NCI-H226 (cell line): Measurements from ENCODE around the gene HSD17B2.

Experiments
- DNase-seq: peaks from one replicate; pipeline ENCODE4 v3.0.0-alpha.2; 2015

HSD17B2 gene

DNA sequence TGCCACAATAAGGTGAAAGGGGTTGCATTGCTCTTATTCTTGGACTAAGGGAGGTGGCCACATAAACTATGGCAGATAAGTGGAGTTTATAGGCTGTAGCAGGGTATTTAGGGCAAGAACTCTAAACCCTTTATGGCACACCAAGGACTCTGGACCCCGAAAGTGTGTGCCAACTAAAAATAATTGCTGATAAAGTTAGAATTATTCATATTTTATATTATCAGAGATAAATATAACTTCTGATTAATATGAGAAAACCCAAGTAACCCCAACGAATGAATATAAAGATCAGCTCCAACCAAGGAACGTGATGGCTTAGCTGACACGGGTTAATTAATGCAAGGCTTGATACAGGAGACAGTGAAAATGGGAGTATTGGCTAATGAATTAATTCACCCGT is 15.0 kb upstream of the HSD17B2 start:
- DNase-seq, result no peak

GRCh38 chr16:82023206-82023605 is 11.8 kb upstream of the HSD17B2 start:
- no peak for DNase-seq

DNA sequence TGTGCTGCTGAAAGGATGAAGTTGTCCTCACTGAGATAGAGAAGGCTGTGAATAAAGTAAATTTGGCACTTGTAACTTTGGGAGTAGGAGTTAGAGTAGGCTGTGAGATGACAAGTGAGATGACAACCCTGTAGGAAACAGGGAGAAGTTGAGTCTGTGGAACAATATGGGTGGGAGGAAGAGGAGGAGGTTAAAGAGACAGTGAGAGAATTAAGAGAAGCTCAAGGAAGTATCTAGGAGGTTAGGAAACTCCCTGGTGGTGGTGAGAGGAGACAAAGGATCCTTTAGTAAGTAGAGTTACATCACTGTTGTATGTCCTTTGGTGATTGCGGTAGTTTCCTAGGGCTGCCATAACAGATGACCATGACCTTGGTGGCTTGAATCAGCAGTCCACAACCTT is 10.7 kb upstream of the HSD17B2 start:
- DNase-seq, result no peak

DNA sequence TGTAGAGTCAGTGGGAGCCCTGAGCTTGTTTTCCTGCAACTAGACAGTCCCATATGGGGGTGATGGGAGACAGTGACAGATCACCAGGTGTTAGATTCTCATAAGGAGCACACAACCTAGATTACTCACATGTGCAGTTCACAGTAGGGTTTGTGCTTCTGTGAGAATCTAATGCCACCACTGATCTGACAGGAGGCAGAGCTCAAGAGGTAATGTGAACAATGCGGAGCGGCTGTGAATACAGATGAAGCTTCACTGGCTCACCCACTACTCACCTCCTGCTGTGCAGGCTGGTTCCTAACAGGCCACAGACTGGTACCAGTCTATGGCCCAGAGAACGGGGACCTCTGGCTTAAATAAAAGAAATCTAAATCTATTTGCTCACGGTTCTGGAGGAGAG is 10.2 kb upstream of the HSD17B2 start:
- no peak for DNase-seq

- no peak for DNase-seq
Measured at GRCh38 chr16:82027629-82028064, 7.4 kb upstream of the HSD17B2 start.

DNA sequence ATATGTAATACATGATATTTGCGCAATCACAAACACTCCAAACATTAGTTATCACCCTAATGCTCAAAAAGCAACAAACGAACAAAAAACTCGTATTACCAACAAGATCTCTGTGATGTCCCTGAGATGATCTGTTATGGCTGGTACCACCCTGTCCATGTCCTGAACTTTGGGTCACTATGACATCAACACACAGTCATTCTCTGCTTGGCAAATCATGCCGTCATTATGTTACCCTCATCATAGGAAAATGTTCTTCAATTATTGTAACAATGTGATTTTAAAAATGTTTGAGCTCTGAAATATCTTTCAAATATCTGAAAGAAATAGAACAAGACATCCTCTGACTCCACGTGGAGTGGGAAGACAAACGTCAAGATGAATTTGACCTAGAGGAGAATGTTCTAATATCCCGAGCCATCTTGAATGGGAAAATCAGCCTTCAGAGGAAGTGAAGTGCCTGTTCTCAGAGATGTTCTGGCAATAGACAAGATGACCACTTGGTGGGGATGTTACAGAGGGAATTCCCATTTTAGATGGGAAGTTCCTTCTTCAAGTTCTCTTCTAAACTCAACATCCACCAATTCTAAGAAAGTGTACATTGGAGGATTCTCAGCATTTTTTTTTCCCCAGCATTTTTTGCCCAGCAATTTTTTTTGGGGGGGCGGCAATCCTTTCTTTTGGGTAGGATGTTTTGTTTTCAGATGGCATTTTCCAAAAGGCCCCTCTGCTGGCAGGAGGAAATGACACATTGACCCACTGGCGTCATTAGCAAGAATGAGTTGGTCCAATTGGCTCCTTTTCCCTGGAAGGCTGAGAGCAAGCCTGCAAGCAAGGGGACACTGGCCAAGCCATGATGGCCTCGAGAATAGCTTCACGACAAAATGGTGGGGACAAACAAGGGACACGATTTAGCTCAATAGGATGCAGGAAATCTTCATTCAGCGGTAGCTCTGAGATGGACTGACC is 3.7 kb upstream of the HSD17B2 start:
- DNase-seq, result peak; percentile 24

DNA sequence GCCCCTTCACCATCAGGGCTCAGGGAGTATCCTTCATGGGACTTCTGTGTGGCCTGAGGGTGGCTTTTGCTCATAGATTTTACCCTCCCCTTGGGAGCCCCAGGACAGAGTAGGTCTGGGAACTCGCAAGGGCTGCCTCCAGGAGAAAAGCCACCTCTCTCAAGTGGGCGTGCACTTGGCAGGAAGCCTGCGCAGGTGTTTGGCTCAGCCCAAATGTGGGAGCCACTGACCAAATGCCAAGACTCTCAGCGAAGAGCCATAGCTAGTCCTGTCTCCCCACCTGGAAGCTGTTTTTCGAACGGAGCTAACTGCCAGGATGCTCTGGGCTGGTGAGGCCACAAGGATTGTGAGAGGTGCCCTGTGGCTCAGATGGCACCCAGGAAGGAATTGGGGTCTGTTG is 2.0 kb upstream of the HSD17B2 start:
- no peak for DNase-seq

DNA sequence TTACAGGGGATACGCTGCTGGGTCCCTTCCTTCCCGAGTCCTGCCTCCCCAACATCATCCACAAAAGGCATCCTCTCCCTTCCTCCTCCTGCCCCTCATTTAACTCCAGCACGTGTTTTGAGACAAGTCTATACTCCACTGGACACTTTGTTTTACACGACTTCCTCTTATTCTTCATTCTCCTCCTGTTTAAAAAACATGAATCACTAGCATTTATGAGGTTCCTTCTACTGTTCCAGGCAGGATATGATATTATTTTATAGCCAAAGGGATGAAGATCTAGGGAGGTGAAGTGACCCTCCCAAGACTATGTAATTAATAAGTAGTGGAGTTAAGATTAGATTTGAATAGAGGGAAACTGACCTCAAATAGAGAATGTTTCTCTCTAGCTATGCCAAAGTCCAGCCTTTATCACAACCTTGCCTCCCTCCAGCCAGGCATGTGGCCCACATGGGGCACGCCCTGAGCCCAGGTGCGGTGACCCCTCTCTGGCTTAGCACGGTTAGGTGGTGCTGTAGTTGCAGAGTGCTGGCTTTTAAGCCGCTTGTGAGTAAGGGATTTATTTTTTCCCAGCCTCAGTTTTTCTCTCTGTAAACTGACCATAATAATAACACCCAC is 1.3 kb upstream of the HSD17B2 start:
- no peak for DNase-seq

- DNase-seq, result no peak
Measured at GRCh38 chr16:82037251-82037650, 2.2 kb downstream of the HSD17B2 start.

- no peak for DNase-seq
Measured at GRCh38 chr16:82037666-82038065, 2.6 kb downstream of the HSD17B2 start.

GRCh38 chr16:82040296-82040695 is 5.2 kb downstream of the HSD17B2 start:
- DNase-seq, result no peak

DNA sequence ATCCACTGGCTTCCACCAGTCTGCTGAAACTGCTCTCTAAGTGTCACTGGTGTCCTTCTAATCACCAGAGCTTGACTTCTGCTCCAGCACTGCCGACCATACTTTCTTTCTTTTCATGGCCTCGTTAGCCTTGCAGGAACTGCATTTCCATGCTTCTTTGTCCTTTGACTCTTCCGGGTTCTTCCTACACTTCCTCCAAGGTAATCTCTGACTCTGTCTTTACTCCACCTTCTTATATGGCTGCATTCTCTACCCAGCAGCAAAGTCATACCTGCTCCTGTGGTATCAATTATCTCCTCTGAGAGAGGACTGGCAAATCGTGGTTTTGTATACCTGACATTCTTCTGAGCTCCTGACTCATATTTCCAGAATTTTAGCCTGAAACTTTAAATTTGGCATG is 6.5 kb downstream of the HSD17B2 start:
- no peak for DNase-seq

- no peak for DNase-seq
Measured at GRCh38 chr16:82042144-82042543, 7.1 kb downstream of the HSD17B2 start.

DNA sequence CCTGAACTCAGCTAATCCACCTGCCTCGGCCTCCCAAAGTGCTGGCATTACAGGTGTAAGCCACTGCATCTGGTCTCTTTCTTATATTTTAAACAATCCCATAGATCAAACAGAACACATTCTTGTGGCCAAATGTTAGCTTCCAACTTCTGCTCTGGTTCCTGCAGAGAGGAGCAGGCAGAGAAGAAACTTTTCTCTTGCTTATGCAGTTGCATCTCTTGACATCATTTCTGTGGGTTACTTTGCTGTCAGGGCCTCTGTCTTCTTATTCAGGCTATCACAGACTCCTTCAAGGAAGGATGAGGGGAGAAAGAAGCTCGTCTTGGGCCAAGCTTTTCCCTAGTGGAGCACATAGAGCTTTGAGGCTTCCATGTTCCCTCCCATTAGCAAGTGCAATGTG is 7.8 kb downstream of the HSD17B2 start:
- DNase-seq, result no peak

DNA sequence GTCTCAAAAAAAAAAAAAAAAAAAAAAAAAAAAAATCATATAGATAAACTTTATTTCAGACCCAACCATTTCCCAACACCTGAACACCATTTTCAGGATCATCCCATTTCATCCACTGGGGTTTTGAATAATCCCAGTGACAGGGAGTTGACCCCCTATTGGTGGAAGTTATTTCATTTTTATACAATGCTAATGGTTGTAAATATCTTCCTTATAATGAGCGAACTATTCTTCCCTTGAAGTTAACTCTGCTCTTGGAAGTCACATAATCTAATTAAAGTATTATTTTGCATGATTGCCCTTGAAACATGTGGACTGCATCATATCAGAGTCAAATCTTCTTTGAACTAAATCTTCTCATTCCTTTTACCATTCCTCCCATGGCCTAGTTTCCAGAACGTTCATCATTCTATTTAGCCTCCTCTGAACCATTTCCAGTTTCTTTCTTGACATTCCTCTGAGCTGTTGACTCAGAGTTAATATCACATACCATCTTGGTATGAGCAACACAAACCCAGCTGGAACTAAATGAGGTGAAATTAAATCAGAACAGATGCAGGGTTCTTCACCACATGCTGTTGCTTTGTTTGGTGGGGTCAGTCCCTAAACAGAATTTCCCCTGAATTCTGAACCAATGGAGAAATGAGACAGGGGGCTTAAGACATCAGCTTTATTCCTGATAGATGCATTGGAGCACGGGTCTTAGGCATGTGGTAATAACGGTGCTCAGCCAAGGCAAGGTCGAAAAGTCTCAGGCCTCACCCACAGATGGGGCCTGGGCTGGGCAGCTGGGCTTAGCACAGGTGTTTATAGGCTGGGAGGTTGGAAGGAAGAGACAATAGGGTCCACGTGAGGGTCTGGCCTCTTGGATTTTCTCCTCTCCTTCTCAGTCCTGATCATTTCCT is 8.9 kb downstream of the HSD17B2 start:
- peak; percentile 61 for DNase-seq

- no peak for DNase-seq
Measured at GRCh38 chr16:82044585-82044911, 9.5 kb downstream of the HSD17B2 start.

DNA sequence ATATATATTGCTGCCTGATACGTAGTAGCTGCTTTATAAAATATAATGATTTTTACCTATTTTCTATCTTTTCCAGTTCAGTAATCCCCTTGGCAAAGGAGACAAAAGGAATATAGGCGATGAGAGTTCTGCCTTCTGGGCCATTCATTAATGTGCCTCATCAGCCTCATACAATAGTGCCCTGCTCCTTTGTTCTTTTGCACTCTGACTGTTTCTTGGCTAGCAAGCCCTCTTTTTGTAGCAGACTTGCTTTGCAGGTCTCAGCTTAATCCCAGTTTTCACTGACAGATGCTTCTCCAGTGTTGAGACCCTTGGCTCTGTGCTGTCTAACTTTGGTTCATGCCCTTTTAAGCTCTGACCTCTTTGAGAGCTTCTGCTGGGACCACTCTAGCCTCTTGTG is 10.4 kb downstream of the HSD17B2 start:
- no peak for DNase-seq

DNA sequence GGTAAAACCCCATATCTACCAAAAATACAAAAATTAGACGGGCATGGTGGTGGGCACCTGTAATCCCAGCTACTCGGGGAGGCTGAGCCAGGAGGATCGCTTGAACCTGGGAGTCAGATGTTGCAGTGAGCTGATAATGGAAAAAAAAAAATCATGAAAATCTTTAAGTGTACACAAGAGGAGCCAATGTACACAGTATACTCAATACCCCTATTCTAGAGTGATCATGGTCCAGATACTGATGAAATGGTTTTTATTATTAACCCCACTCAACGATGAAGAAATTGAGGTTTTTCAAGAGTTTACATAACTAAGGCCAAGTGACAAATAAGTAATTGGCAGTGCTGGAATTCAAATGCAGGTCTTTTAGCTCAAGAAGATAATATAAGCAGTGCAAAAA is 11.5 kb downstream of the HSD17B2 start:
- no peak for DNase-seq

- DNase-seq, result no peak
Measured at GRCh38 chr16:82046941-82047340, 11.9 kb downstream of the HSD17B2 start.

DNA sequence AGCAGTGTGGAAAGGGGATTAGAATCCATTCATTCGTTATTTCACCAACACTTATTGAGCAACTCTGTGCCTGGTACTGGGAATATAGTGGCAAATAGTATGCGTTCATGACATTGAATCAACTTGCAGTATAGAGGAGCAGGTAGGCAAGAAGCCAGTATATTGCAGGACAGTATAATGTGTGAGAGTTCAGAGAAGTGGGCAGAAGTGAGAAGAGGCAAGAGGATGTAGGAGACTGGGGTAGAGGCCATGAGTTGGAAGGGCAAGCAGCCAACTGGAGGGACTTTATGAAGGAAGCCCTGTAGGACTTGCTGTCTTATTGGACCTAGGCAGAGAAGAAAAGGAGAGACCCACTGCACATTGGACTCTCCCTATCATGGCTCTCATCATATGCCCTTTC is 12.3 kb downstream of the HSD17B2 start:
- no peak for DNase-seq

- DNase-seq, result no peak
Measured at GRCh38 chr16:82047787-82048186, 12.7 kb downstream of the HSD17B2 start.

GRCh38 chr16:82049484-82049883 is 14.4 kb downstream of the HSD17B2 start:
- DNase-seq, result no peak

DNA sequence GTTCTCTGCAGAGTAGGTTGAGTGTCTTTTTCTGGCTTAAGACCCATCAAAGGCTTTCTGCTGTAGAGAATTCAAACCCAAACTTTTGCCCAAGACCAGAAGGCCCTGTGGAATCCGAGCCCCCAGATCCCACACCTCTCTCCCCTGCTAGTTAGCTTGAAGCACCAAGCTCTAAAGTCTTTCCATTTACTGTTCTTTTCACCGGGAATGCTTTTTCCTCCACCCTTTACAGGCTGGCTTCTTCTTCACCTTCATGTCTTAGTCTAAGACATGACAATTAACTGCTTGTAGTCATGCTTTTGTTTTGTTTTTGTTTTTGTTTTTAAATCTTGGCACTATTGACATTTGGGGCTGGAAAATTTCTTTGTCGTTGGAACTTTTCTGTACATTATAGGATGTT is 15.5 kb downstream of the HSD17B2 start:
- no peak for DNase-seq
